HepG2 (cell line): ENCODE data around the gene BBOX1. TPM values are rescaled to one million over a fixed set of nuclear protein-coding genes. Genes with fewer than 3 reads are reported as not detected.

Experiments
- ATAC-seq: fragments of 200-7000 bp; cut with Tn5 transposase; 3 replicates; pipeline ENCODE4 v1.9.1; 2020; ENCODE audit warnings: mild to moderate bottlenecking, moderate library complexity
- BruUV-seq: library from RNA; stranded (reverse); fragments of 400-500 nt; replicated peaks from 2 replicates; lab custom pipeline; 2021; lab: Mats Ljungman, UMichigan
- CTCF ChIA-PET: fragments of 300-600 bp; formaldehyde crosslinking; extraction: SDS; loops from one replicate; lab custom pipeline; 2021; ENCODE audit warnings: low total read pairs, inconsistent platforms, low intra/inter-chr PET ratio; lab: Yijun Ruan, JAX
- POLR2A ChIA-PET: fragments of 350-600 bp; sonication (Branson Sonifier 250); formaldehyde crosslinking; loops from one replicate; lab custom pipeline; 2020; ENCODE audit warnings: antibody characterized with exemption, inconsistent platforms; lab: Yijun Ruan, JAX
- DNase-seq: peaks from one replicate; pipeline ENCODE4 v3.0.0-alpha.2; 2015; ENCODE audit warnings: low spot score
- FAIRE-seq: peaks from 3 replicates; lab custom pipeline; 2011; peaks lifted over from hg19 to GRCh38; lab: Jason Lieb, UNC
- H2AFZ ChIP-seq: one replicate; pipeline ENCODE4 v1.6.1; 2011; ENCODE audit warnings: low read length, inconsistent platforms
- H3K27ac ChIP-seq: fragments of 300-600 bp; 3 replicates; pipeline ENCODE4 v1.8.0; 2011; ENCODE audit warnings: mixed run types, mild to moderate bottlenecking, mixed read lengths, low read length, inconsistent platforms; ENCODE audit not compliant: insufficient read depth; ENCODE audit errors: extremely low read length
- H3K27me3 ChIP-seq, 2 experiments: fragments of 200-600 bp in 1 of 2; 2 replicates in 1 of 2; 3 replicates in 1 of 2; pipeline versions ENCODE4 v1.6.0 to v1.8.0; 2011; ENCODE audit warnings: low read length in 2 of 2, mild to moderate bottlenecking in 2 of 2, moderate library complexity in 2 of 2, inconsistent platforms in 1 of 2; ENCODE audit not compliant: insufficient read depth in 2 of 2, control insufficient read depth in 1 of 2
- H3K36me3 ChIP-seq, 2 experiments: fragments of 200-600 bp in 1 of 2; replicated peaks in 1 of 2; 2 replicates in 1 of 2; 3 replicates in 1 of 2; pipeline versions ENCODE4 v1.5.1 to v1.8.0; 2011; ENCODE audit warnings: low read length in 2 of 2, inconsistent platforms in 1 of 2; ENCODE audit not compliant: insufficient read depth in 2 of 2, control insufficient read depth in 1 of 2
- H3K4me1 ChIP-seq: 2 replicates; pipeline ENCODE4 v1.5.1; 2012; ENCODE audit warnings: low read length, inconsistent platforms; ENCODE audit not compliant: insufficient read depth
- H3K4me2 ChIP-seq: 2 replicates; pipeline ENCODE4 v1.6.0; 2011; ENCODE audit warnings: low read depth, low read length, inconsistent platforms
- H3K4me3 ChIP-seq, 3 experiments: fragments of 200-600 bp in 1 of 3; sonication (generic), shearing (Covaris generic) in 1 of 3; replicated peaks in 1 of 3; 2 replicates each; pipeline ENCODE4 v1.5.1; 2011 to 2016; ENCODE audit warnings: low read length in 3 of 3, inconsistent platforms in 2 of 3, low read depth in 2 of 3, mild to moderate bottlenecking in 2 of 3, control low read depth in 1 of 3, mixed read lengths in 1 of 3; ENCODE audit not compliant: insufficient read depth in 1 of 3
- H3K79me2 ChIP-seq: one replicate; pipeline ENCODE4 v1.6.1; 2011; ENCODE audit warnings: low read length, inconsistent platforms; ENCODE audit not compliant: insufficient read depth
- H3K9ac ChIP-seq: 2 replicates; pipeline ENCODE4 v1.6.0; 2011; ENCODE audit warnings: mild to moderate bottlenecking, low read depth, low read length, inconsistent platforms; ENCODE audit not compliant: insufficient read depth
- H3K9me3 ChIP-seq: 2 replicates; pipeline ENCODE4 v1.5.1; 2012; ENCODE audit warnings: mild to moderate bottlenecking, low read length
- H4K20me1 ChIP-seq: 2 replicates; pipeline ENCODE4 v1.6.0; 2011; ENCODE audit warnings: inconsistent platforms, mild to moderate bottlenecking, low read length, moderate library complexity; ENCODE audit not compliant: insufficient read depth
- CREB1 ChIP-seq, 2 experiments: fragments of 450-650 bp in 1 of 2; IDR thresholded peaks; 2 replicates each; pipeline ENCODE4 v1.6.1; 2016 to 2017; ENCODE audit warnings: control low read depth in 1 of 2, mild to moderate bottlenecking in 1 of 2, missing compliant biosample characterization in 1 of 2, missing genetic modification characterization in 1 of 2
- HBP1 ChIP-seq: IDR thresholded peaks from 2 replicates; pipeline ENCODE4 v1.6.1; 2016; ENCODE audit warnings: low read depth, control low read depth
- MAFK ChIP-seq, 2 experiments: IDR thresholded peaks in 1 of 2; conservative IDR thresholded peaks in 1 of 2; 2 replicates each; pipeline ENCODE4 v1.6.1; 2011; ENCODE audit warnings: improper control_type of control experiment in 2 of 2, low read length in 2 of 2
- MBNL3 ChIP-seq: fragments of 250-450 bp; sonication (Bioruptor Pico); conservative IDR thresholded peaks from 2 replicates; pipeline ENCODE4 v1.8.0; 2022; ENCODE audit warnings: mild to moderate bottlenecking, inconsistent platforms
- RNF2 ChIP-seq: fragments of 450-650 bp; conservative IDR thresholded peaks from 2 replicates; pipeline ENCODE4 v1.6.1; 2016; ENCODE audit warnings: low read depth
- ZNF263 ChIP-seq: sonication (generic); formaldehyde crosslinking; IDR thresholded peaks from 2 replicates; pipeline ENCODE4 v1.4.0; 2020; ENCODE audit warnings: missing genetic modification reagents
- ZNF350 ChIP-seq: sonication (generic); formaldehyde crosslinking; IDR thresholded peaks from 2 replicates; pipeline ENCODE4 v1.4.0; 2020; ENCODE audit warnings: mild to moderate bottlenecking, low read depth, missing genetic modification reagents, borderline replicate concordance
- WGBS: methylation state at CpG from one replicate; pipeline ENCODE4 v1.1.6; 2017; ENCODE audit warnings: low lambda C conversion rate; 5-methylcytosine and 5-hydroxymethylcytosine counted together
- in situ Hi-C: cut with HindIII; loops from 2 replicates; pipeline ENCODE4 v1.10.0; 2017; ENCODE audit warnings: low pct_unique_long_range_greater_than_20kb; ENCODE audit not compliant: extremely low pct_ligation_motif_present
- intact Hi-C: fragments of 100-400 bp; cut with micrococcal nuclease; formaldehyde crosslinking; loops from one replicate; pipeline ENCODE4 v1.10.0; 2022; ENCODE audit not compliant: unreplicated experiment
- polyA plus RNA-seq, 8 experiments: library from polyadenylated mRNA; depleted of rRNA in 3 of 8; stranded (reverse) in 7 of 8; unstranded in 1 of 8; fragments of >200 nt; fragmentation: Illumina TruSeq in 4 of 8; extraction: Trizol in 4 of 8; gene quantifications; 2 replicates each; pipeline versions ENCODE4 v1.2.1 to v1.2.3, GENCODE V29; 2011 to 2016; ENCODE audit warnings: low read depth in 4 of 8, missing spikeins in 1 of 8, mixed read lengths in 1 of 8; ENCODE audit not compliant: insufficient read depth in 1 of 8
- total RNA-seq, 5 experiments: library from RNA; depleted of rRNA; stranded (reverse); fragments of >200 nt; fragmentation: Illumina TruSeq; extraction: Trizol; gene quantifications; 2 replicates each; pipeline ENCODE4 v1.2.3, GENCODE V29; 2016; ENCODE audit warnings: low read depth in 1 of 5
- TF ChIP-seq, protein P1 (sequence below): sonication (generic); formaldehyde crosslinking; IDR thresholded peaks from 2 replicates; pipeline ENCODE4 v1.5.1; 2020; ENCODE audit warnings: mild to moderate bottlenecking, missing genetic modification reagents, borderline replicate concordance

The BBOX1 gene
- total and polyA plus RNA-seq, 2 of the 13 experiments (the other 11 are each of a cell fraction or from before 2014, with no cell fraction given): not detected

GRCh38 chr11:27058456-27058855 lies 17.8 kb downstream of the BBOX1 start:
- ATAC-seq (no peak), FAIRE-seq (no peak), DNase-seq (no peak)
- Histone ChIP-seq H3K36me3 (no peaks in the 10 kb centered on the region), H3K4me1 (peaks cover 19% of the 10 kb centered on the region), H4K20me1 (no peaks in the 10 kb centered on the region), H3K9me3 (no peaks in the 10 kb centered on the region), H3K4me2 (no peak overlapping the region), H3K4me3 (no peak overlapping the region), H3K9ac (no peak overlapping the region), H2AFZ (no peak overlapping the region), H3K27me3 (peaks cover 0 to 1% of the 10 kb centered on the region in 2 experiments; a peak in 2 of 5 replicates), H3K79me2 (no peaks in the 10 kb centered on the region), H3K27ac (no peak overlapping the region)
- ChIA-PET CTCF (no interaction called here), POLR2A (no interaction called here)
- 0% methylated on average over 1 of the region's 1 CpG for WGBS
- intact Hi-C loops: no loop called here
- BruUV-seq: no TSS peak
- TF ChIP-seq ZNF350 (no peak), CREB1 (IDR thresholded peaks at IDR 0.05) (no peak), CREB1 (CRISPR knock-in tag; IDR thresholded peaks at IDR 0.05) (no peak), ZNF263 (no peak), MAFK (conservative IDR thresholded peaks at IDR 0.05 in 1 of 2, IDR thresholded peaks at IDR 0.05 in 1 of 2; ENCODE audit: low read length in 2 of 2) (no peak), RNF2 (no peak), HBP1 (CRISPR knock-in tag) (no peak), MBNL3 (CRISPR knock-in tag) (no peak)
- TF ChIP-seq, protein P1, sequence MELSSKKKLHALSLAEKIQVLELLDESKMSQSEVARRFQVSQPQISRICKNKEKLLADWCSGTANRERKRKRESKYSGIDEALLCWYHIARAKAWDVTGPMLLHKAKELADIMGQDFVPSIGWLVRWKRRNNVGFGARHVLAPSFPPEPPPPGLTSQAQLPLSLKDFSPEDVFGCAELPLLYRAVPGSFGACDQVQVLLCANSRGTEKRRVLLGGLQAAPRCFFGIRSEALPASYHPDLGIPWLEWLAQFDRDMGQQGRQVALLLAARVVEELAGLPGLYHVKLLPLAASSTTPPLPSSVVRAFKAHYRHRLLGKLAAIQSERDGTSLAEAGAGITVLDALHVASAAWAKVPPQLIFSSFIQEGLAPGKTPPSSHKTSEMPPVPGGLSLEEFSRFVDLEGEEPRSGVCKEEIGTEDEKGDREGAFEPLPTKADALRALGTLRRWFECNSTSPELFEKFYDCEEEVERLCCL (CRISPR knock-in tag): no peak
- in situ Hi-C loops: no loop called here
